WTC11 (cell line): ENCODE measurements around the gene MS4A2. TPM values are rescaled to one million over a fixed set of nuclear protein-coding genes. Genes with fewer than 3 reads are reported as not detected.
"Not testable (repeated sequence)": the region's sequence is repeated elsewhere in the genome, so short reads cannot be mapped to it uniquely, and the experiment has no call there.

Experiments used
- ATAC-seq: fragments of 200-7000 bp; cut with Tn5 transposase; 2 replicates; pipeline ENCODE4 v1.10.0; 2021; ENCODE audit warnings: mild to moderate bottlenecking, moderate library complexity
- CTCF ChIA-PET: fragments of 300-600 bp; sonication (Branson Sonifier 250); formaldehyde crosslinking; loops from one replicate; lab custom pipeline; 2021; ENCODE audit warnings: antibody characterized with exemption; lab: Charles Lee
- POLR2A ChIA-PET: fragments of 350-600 bp; sonication (Branson Sonifier 250); formaldehyde crosslinking; loops from one replicate; lab custom pipeline; 2021; ENCODE audit warnings: antibody characterized with exemption; lab: Charles Lee
- DNase-seq: peaks from one replicate; pipeline ENCODE4 v3.0.0; 2021; ENCODE audit warnings: low spot score
- H3K27ac Mint-ChIP-seq: 2 replicates; pipeline ENCODE4 v1.8.0; 2021; ENCODE audit warnings: mixed read lengths
- H3K27me3 Mint-ChIP-seq: 2 replicates; pipeline ENCODE4 v1.8.0; 2021; ENCODE audit warnings: low read depth, mild to moderate bottlenecking, moderate library complexity, mixed read lengths
- H3K36me3 Mint-ChIP-seq: 2 replicates; pipeline ENCODE4 v1.8.0; 2021; ENCODE audit warnings: mixed read lengths
- H3K4me1 Mint-ChIP-seq: 2 replicates; pipeline ENCODE4 v1.8.0; 2022; ENCODE audit warnings: mixed read lengths
- H3K4me3 Mint-ChIP-seq: 2 replicates; pipeline ENCODE4 v1.8.0; 2021; ENCODE audit warnings: mild to moderate bottlenecking, moderate library complexity, mixed read lengths
- H3K9me3 Mint-ChIP-seq: 2 replicates; pipeline ENCODE4 v1.8.0; 2021; ENCODE audit warnings: mixed read lengths
- AR ChIP-seq: fragments of 250-450 bp; sonication (Bioruptor Pico); IDR thresholded peaks from 2 replicates; pipeline ENCODE4 v1.9.0; 2021; ENCODE audit warnings: mild to moderate bottlenecking
- ERG ChIP-seq: fragments of 250-450 bp; sonication (Bioruptor Pico); IDR thresholded peaks from 2 replicates; pipeline ENCODE4 v1.8.0; 2021; ENCODE audit warnings: mild to moderate bottlenecking
- ESRRA ChIP-seq: sonication (generic); formaldehyde crosslinking; IDR thresholded peaks from 2 replicates; pipeline ENCODE4 v1.8.1; 2022; ENCODE audit warnings: mild to moderate bottlenecking, missing genetic modification reagents, borderline replicate concordance
- HMGA2 ChIP-seq: fragments of 250-450 bp; sonication (Bioruptor Pico); IDR thresholded peaks from 2 replicates; pipeline ENCODE4 v1.4.0; 2021; ENCODE audit warnings: mild to moderate bottlenecking, moderate library complexity
- NFE2L1 ChIP-seq: sonication (generic); formaldehyde crosslinking; IDR thresholded peaks from 2 replicates; pipeline ENCODE4 v1.8.1; 2023; ENCODE audit warnings: missing genetic modification reagents
- NFYB ChIP-seq: sonication (generic); formaldehyde crosslinking; conservative IDR thresholded peaks from 2 replicates; pipeline ENCODE4 v1.8.0; 2022; ENCODE audit warnings: low read depth, missing genetic modification reagents
- NR1H2 ChIP-seq: sonication (generic); formaldehyde crosslinking; IDR thresholded peaks from 2 replicates; pipeline ENCODE4 v1.9.0; 2021; ENCODE audit warnings: mild to moderate bottlenecking, moderate library complexity, missing genetic modification reagents
- NR3C1 ChIP-seq: sonication (generic); formaldehyde crosslinking; conservative IDR thresholded peaks from 2 replicates; pipeline ENCODE4 v1.8.1; 2023; ENCODE audit warnings: low read depth, mild to moderate bottlenecking, missing genetic modification reagents
- SOX15 ChIP-seq: fragments of 250-450 bp; sonication (Bioruptor Pico); IDR thresholded peaks from 2 replicates; pipeline ENCODE4 v1.9.0; 2021; ENCODE audit warnings: mild to moderate bottlenecking
- TEAD4 ChIP-seq: sonication (generic); formaldehyde crosslinking; IDR thresholded peaks from 2 replicates; pipeline ENCODE4 v1.8.0; 2022; ENCODE audit warnings: mild to moderate bottlenecking, missing genetic modification reagents
- USF1 ChIP-seq: sonication (generic); formaldehyde crosslinking; IDR thresholded peaks from 2 replicates; pipeline ENCODE4 v1.8.0; 2022; ENCODE audit warnings: mild to moderate bottlenecking, missing genetic modification reagents
- ZBTB21 ChIP-seq: sonication (generic); formaldehyde crosslinking; IDR thresholded peaks from 2 replicates; pipeline ENCODE4 v1.8.1; 2023; ENCODE audit warnings: mild to moderate bottlenecking, missing genetic modification reagents, borderline replicate concordance
- ZBTB43 ChIP-seq: sonication (generic); formaldehyde crosslinking; IDR thresholded peaks from 2 replicates; pipeline ENCODE4 v1.8.1; 2023; ENCODE audit warnings: mild to moderate bottlenecking, missing genetic modification reagents
- ZNF121 ChIP-seq: sonication (generic); formaldehyde crosslinking; IDR thresholded peaks from 2 replicates; pipeline ENCODE4 v1.8.0; 2023; ENCODE audit warnings: missing genetic modification reagents
- ZNF138 ChIP-seq: sonication (generic); formaldehyde crosslinking; conservative IDR thresholded peaks from 2 replicates; pipeline ENCODE4 v1.8.1; 2022; ENCODE audit warnings: mild to moderate bottlenecking, moderate library complexity, missing genetic modification reagents
- ZNF425 ChIP-seq: fragments of 250-450 bp; sonication (Bioruptor Pico); conservative IDR thresholded peaks from 2 replicates; pipeline ENCODE4 v1.9.0; 2021; ENCODE audit warnings: mild to moderate bottlenecking
- ZNF512 ChIP-seq: sonication (generic); formaldehyde crosslinking; IDR thresholded peaks from 2 replicates; pipeline ENCODE4 v1.8.1; 2022; ENCODE audit warnings: missing genetic modification reagents, borderline replicate concordance
- ZNF671 ChIP-seq: fragments of 250-450 bp; sonication (Bioruptor Pico); IDR thresholded peaks from 2 replicates; pipeline ENCODE4 v1.8.0; 2021; ENCODE audit warnings: mild to moderate bottlenecking
- ZSCAN18 ChIP-seq: fragments of 250-450 bp; sonication (Bioruptor Pico); IDR thresholded peaks from 2 replicates; pipeline ENCODE4 v2.1.2; 2022; ENCODE audit warnings: mild to moderate bottlenecking, moderate library complexity
- total RNA-seq: library from RNA; stranded (reverse); gene quantifications from 3 replicates; pipeline ENCODE4 v1.2.3, GENCODE V29; 2021

The MS4A2 gene
- total RNA-seq, 1 experiment from 2014 or later, result not detected

GRCh38 chr11:60127311-60127811, 38.9 kb downstream of the MS4A2 start:
- POLR2A ChIA-PET, result interaction anchor here (0.6 kb wide), 1 partner anchor 377 kb away, joined by 3 read pairs; no protein-coding TSS in a partner anchor
- CTCF ChIA-PET, result no interaction called here
- Mint-ChIP-seq H3K27ac (no peak overlapping the region), H3K9me3 (peaks cover 9% of the 10 kb centered on the region; the same call in 1 of the 2 replicates), H3K4me1 (peaks cover 36% of the 10 kb centered on the region), H3K27me3 (no peaks in the 10 kb centered on the region), H3K36me3 (no peaks in the 10 kb centered on the region), H3K4me3 (no peak overlapping the region)
- no peak for DNase-seq
- TF ChIP-seq HMGA2, result no peak
- no peak for ATAC-seq

GRCh38 chr11:60128376-60128775, 39.9 kb downstream of the MS4A2 start:
- ATAC-seq (no peak), DNase-seq (no peak)
- Mint-ChIP-seq H3K4me3 (no peak overlapping the region), H3K36me3 (peaks cover 3% of the 10 kb centered on the region), H3K27ac (no peak overlapping the region), H3K9me3 (peaks cover 18% of the 10 kb centered on the region), H3K4me1 (peaks cover 28% of the 10 kb centered on the region), H3K27me3 (no peaks in the 10 kb centered on the region)
- ChIA-PET CTCF (no interaction called here), POLR2A (interaction anchor here (0.6 kb wide), 1 partner anchor 176 kb away, joined by 3 read pairs; no protein-coding TSS in a partner anchor)
- TF ChIP-seq ZSCAN18 (CRISPR knock-in tag) (no peak), ZNF425 (CRISPR knock-in tag) (no peak), ZBTB43 (no peak), NFE2L1 (no peak), NR1H2 (CRISPR knock-in tag) (no peak), ZNF671 (CRISPR knock-in tag) (no peak), ESRRA (no peak), ZNF121 (no peak), ZNF138 (no peak), TEAD4 (no peak), ERG (CRISPR knock-in tag) (no peak), AR (no peak), SOX15 (CRISPR knock-in tag) (no peak), USF1 (CRISPR knock-in tag) (no peak), NFYB (CRISPR knock-in tag) (no peak), ZNF512 (CRISPR knock-in tag) (no peak), NR3C1 (CRISPR knock-in tag) (no peak), ZBTB21 (CRISPR knock-in tag) (no peak)

GRCh38 chr11:60128866-60129265, 40.4 kb downstream of the MS4A2 start:
- H3K36me3 Mint-ChIP-seq, DNase-seq, H3K4me3 Mint-ChIP-seq, H3K27me3 Mint-ChIP-seq, H3K27ac Mint-ChIP-seq, POLR2A ChIA-PET, ATAC-seq: not testable (repeated sequence)
- H3K9me3 Mint-ChIP-seq, result peaks cover 23% of the 10 kb centered on the region
- peaks cover 23% of the 10 kb centered on the region for H3K4me1 Mint-ChIP-seq
- CTCF ChIA-PET, result interaction anchor here (1.4 kb wide), 1 partner anchor 210 kb away, joined by 5 read pairs; no protein-coding TSS in a partner anchor
